Measurements from ENCODE around the gene SLC31A2.

SLC31A2 gene

DNA sequence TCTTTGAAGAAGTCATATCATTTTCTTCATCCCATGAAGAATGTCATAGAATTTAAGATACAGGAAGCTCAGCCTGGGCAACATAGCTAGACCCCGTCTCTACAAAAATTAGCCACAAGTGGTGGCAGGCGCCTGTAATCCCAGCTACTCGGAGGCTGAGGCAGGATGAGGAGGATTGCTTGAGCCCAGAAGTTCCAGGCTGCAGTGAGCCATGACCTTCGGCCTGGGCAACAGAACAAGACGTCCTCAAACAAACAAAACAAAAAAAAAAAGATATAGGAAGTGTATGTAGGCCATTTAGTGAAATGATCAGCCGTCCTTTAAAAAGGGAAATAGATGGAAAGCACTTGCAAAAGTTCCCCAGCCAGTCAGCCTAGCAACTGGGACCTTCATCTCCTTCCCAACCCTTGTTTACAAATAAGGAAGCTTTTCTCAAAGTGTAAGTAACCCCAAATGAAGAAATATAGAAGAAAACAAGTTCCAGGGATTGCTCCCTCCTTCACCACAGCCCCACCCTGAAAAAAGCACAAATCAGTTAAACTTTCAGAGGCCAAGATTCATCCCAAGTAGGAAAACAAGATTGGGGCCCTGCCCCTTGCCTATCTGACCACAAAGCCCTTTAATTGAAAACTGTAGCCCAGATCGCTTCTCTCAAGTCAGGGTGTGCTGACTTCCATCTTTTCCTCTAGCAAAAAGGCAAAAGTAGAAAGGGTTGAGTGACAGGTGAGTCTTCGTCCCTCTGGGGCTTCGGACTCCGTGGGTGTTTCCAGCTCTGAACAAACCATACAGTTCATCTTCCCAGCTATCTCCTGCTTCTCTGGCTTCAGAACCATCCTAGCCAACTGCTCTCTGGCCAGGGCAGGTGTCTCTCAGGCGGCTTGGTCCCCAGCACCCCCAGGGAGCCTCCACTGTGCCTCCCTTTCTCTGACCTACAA lies 1.2 kb downstream of the SLC31A2 start:
- no peak for DNase-seq

DNA sequence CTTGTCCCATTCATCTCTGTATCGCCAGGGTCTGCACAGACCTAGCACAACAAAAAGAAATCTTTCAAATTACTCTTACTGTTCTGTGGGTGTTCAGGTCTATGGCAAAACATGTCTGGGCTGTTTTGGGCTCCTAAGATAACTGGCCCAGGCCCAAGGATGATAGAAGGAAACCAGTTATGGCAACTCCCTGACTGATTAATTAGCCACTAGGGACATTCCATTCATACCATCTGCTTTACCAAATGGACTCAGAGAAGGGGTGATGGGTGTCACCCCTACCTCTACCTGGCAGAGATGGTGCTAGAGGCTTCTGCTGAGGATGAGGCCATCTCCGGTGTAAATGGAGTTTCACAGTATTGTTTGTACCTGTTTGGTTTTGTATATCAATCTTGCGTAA lies 1.9 kb downstream of the SLC31A2 start:
- DNase-seq, result no peak

DNA sequence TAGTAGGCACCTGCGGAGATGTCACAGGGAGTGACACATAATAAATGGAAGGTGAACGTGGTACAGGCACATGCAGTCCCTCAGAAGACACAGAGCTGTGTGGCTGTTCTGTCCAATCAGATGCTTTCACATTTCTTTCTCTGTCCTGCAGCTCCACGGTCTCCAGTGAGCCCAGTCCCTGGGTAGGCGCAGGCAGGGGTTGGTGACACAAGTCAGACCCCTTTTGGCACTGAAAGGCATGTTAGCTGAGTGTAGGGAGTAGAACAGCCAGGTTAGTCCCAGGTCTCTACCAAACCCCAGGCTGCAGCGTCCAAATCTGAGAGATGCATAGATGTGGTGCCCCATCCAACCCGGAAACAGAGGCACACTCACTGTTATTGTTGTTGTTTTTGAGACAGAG lies 2.8 kb downstream of the SLC31A2 start:
- no peak for DNase-seq

DNA sequence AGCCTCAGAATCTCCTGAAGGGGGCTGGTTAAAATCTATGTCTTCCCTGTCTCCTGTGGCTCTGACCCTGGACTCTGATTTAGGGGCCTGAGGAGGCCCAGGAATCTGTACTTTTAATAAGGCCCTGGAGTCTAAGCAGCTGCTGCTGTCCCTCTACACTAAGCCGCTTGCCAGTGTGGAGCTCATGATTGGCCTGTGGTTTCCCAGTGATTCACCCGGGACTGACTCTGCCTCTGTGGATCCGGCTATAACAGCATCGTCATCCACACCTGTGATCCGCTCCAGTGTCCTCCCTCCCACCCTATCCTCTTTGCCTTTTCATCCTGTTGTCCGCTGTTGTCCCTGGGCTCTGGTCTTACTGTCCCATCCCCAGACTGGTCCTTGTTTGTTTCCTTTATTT lies 3.7 kb downstream of the SLC31A2 start:
- no peak for DNase-seq

DNA sequence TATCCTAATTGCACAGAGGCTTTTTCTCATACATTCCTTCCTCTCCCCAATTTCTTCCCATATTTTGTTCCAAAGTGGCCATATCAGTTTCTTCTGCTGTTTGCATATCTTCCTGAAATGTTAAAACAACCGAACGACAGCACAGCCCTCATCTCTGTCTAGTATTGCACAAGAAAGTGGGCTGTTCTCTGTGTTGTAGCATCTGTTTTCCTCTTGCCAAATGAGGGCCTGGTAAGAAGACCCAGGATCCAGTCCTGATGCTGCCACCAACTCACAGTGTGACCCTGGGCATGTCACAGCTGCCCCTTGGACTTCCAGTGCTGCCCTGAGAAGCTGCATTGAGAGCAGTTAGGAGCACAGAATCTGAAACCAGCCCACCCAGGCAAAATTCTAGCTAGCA lies 4.1 kb downstream of the SLC31A2 start:
- DNase-seq, result no peak

DNA sequence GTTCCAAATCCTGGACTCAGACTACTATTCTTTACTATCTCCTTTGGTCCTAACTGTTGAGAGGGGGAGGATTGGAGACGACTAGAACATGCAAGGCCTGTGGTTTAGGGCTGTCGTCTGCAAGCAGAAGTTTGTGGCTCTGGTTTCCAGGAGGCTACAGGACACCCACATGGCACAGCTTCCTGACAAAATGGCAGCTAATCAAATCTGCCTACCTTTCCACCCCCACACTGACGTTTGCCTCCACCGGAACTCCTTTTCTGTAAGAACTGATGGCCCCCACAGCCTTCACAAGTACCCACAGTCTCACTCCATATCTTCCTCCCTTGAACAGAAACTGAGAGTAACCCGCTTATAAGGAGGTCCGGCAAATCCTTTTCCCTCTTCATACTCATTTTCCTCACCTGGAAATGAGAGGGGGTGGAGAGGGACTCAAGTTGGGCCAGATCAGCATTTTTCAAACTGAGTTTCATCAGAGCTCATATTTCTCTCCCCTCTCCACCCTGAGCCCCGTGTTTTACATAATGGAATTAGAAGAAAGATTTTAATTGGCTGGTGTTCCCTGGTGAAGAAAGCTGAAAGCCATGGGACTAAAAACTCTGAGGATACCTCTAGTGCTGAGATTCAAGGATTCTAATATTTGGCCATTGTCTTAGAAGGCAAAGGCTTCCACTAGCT lies 5.2 kb downstream of the SLC31A2 start:
- peak; percentile 51 for DNase-seq

DNA sequence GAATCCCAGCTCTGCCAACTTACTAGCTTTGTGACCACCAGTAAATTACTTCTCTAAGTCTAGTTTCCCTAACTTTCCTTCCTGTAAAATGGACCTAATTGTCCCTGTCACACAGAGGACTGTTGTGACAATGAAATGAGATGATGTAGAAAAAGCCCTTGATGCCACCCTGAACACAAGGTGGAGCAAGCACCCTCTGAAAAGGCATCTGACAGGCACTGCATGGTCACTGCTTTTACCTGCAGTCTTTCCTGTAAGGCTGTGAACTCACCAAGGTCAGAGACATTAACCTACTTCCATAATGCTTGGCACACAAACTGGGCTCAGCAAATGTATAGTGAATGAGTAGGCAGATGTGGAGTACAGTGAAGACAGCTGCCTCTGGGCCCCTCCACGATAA lies 6.1 kb downstream of the SLC31A2 start:
- no peak for DNase-seq

DNA sequence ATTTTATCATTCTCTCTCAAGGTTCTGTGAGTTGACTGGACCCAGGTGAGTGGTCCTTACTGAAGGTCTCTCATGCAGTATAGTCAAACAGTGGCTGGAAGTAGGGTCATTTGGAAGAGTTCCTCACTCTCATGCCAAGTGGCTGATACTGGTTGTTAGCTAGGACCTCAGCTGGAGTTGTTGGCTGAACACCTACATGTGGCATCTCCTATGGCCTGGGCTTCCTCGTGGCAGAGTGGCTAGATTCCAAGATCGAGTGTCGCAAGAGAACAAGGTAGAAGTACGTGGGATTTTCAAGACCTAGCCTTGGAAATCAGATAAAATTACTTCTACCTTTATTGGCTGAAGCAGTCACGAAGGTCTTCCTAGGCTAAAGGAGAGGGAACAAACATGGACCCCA lies 7.6 kb downstream of the SLC31A2 start:
- DNase-seq, result no peak

DNA sequence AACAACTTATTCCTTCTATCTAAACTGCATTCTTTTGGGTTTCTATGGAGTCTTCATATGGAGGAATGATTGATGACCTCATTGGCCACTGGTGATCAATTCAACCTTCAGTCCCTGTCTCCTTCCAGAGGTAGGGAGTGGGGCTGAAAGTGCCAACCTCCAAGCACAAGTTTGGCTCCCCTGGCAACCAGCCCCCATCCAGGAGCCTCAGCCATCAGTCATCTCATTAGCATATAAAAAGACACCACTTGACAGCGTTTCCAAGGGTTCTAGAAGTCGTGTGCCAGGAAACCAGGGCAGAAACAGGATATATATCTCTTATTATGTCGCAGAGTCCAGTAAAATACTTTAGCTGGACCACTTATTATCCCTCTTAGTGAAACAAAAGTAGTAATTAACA lies 9.8 kb downstream of the SLC31A2 start:
- no peak for DNase-seq

DNA sequence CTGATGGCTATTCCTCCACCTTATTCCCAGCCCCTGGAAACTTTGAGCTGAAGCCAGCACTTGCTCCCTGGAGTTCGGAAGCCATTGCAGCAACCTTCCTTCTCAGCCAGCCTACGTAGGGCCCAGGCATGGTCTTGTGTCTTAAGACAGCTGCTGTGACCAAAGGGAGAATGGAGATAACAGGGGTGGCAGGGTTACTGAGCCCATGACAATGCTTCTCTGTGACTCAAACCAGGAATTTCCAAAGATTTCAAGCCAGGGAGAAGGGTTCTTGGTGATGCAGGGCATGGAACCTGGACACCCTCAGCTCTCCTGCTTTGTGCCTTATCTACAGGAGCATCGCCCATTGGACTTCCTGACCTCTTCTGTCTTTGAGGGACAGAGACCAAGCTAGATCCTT lies 12.2 kb downstream of the SLC31A2 start:
- no peak for DNase-seq

DNA sequence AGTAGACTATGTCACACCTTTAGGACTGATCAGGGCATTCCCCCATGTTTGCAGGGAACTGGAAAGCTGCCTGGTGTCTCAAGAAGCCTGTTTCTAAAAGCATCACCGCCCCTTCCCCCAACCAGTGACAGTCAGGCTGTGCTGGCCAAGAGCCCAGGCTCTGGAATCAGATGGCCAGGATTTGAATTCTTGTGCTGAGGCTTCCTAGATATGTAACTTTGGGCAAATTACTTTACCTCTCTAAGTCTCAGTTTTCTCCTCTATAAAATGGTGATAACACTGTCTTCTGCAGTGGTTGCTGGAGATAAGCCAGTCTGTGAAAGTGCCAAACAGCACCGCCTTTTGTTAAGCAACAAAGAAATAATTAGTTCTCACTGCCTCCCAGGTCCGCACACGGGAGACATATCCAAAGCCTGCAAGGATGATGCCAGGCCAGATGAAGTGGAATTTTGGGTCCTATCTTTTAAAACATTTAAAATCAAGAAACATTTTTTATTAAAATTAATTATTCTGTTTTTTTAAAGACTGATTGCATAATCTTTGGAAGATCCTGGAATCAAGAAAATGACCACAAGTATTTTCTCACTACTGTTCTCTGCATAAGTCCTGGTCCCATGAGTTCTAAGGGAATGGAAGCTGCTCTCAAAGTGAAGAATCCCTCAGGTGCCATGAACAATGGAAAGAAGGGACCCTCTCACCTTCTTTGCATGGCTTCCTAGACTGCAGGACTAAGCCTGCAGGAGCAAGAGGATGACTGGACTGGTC lies 13.9 kb downstream of the SLC31A2 start:
- DNase-seq, result no peak

DNA sequence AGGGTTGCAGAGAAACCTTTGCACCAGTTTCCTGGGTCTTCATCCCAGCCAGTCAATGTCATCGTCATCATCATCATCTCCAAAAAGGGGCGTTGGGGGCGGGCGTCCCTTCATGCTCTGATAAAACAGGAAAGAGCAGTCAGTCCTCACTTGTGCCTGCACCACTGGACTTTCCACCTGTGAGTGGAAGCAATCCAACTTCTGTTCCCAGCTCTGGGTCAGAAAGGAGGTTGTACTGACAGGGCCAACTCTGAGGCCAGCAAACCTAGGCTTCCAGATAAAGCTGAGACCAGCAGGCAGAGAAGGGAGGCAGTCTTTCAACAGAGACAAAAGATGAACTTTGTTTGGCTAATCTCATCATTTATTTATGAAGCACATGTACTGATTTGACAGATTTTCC lies 15.2 kb downstream of the SLC31A2 start:
- DNase-seq, result no peak

DNA sequence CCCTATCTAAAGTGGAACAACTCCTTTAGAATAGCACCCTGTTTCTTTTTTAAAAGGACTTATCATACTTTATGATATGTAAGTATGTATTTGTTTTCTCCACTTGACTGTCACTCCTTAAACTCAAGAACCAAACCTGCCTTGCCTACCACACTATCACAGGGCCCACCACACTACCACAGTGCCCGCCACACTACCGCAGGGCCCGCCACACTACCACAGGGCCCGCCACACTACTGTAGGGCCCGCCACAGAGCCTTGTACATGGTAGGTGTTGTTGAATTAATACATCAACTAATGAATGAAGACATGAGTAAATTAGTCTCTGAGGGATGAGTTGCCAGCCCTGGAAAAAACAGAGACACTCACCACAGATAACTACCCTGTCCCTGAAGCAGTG lies 18.0 kb downstream of the SLC31A2 start:
- no peak for DNase-seq

DNA sequence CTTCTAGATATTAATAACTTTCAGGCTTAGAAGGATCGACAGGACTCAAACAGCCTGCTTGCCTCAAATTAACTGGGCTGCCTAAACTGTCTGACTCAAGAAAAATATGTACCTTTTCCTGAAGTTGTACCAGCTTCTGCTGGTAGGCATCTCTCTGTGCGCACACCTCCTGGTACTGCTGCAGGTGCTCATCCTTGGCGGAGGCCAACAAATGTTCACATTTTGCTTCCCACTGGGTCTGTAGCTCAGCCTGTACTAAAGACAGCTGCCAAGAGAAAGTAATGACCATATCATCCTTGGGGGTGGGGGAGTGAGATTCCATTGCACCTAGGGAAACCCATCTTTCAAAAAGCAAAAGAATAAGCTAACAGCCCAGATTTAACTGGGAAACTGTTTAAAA lies 22.5 kb downstream of the SLC31A2 start:
- no peak for DNase-seq

DNA sequence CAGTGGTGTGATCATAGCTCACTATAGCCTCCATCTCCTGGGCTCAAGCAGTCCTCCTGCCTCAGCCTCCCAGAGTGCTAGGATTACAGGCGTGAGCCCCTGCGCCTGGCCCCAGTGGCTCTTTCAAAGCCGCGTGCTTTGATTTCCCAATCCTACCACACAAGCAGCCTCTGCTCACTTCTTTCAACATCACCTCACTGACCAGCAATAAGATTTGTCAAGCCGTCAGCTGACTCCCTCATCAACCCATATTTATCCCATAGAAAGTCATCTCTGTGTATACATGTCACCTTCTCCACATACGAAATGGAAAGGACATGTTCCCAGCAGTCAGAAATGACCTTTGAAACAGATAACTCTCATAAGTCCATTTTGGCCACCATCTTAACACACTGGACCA lies 26.0 kb downstream of the SLC31A2 start:
- no peak for DNase-seq

DNA sequence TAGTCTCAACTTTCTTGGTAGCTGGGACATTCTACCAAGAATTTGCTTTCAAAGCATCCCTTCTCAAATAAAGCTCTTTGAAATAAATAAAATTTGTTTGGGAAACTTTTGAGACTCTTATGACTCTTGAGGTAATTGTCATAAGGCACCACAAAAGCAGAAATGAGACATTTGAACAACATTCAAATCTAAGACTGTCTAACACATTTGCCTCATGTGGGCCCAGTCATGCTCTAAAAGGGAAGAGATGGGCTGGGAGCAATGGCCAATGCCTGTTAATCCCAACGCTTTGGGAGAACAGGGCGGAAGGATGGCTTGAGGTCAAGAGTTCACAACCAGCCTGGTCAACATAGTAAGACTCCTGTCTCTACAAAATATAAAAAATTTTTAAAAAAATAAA lies 26.4 kb downstream of the SLC31A2 start:
- no peak for DNase-seq

DNA sequence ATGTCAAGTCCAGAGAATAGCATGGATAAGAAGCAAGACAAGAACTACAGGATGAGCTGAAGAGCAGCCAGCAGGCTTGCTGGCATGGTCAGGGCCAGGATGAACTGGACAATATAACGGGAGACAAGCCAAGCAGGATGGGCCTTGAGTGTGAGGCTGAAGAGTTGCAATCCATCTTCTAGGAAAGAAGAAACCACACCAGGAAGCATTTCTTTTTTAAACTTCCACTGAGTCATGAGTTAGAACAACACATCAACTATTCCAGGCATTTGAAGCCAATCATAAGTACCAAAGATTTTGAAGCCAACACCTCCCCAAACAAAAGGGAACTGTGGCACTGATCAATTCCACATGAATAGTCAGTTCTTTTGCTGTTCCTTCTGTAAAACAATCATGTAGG lies 27.3 kb downstream of the SLC31A2 start:
- DNase-seq, result no peak

DNA sequence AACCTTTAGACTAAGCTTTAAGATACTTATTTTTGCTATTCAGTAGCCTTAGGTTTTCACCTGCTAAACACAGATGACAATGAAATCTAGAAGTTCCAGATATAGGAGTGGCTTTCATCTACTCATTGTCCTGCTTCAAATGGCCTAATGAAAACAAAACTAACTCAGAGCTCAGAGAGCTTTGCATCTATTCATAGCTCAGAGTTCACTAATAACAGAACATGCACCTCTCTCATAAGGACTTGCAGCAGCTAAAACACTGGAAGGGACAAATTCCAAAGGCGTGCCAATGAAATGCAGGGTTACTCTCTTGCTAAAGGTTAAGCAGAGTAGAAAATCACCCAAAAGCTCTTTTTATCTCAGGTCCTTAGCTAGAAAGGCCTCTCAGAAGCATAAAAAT lies 29.0 kb downstream of the SLC31A2 start:
- DNase-seq, result no peak

DNA sequence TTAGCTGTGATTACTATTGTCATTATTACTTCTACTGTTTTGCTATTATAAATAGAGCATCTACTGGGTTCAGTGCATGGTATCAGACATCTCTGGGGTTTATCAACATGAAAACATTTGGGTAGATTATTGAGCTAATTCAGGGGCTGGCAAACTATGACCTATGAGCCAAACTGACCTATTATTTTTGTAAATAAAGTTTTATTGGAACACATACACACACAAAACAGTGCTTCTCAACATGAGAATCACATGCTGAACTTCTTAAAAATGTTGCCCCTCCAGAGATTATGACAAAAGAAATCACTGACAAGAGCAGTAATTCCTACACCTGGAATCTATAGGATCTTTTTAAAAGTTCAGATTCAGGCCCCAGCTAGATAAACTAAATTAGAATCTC lies 30.4 kb downstream of the SLC31A2 start:
- DNase-seq, result no peak

DNA sequence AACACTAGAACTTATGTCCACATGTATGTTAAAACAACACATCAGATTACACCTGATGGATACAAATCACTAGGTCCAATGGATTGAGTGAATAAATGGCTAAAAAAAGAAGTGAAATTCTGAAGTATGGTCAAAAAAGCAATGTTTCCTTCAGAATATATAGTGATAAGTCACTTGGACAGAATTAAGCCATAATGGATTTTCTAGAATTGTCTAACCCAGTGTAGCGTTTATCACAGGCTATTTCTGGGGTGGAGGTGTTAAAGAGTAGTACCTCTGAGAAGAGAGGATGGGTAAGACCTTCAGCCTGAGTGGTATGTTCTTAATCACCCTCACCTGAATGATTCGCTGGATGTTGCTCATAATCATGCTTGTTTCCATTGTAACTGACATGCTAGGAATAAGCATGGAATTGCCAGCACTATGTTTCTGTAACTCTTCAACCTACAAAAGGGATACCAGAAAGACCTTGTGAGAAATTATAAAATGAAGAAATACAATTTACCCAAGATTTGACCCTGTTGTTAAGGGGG lies 33.2 kb downstream of the SLC31A2 start:
- DNase-seq, result no peak

DNA sequence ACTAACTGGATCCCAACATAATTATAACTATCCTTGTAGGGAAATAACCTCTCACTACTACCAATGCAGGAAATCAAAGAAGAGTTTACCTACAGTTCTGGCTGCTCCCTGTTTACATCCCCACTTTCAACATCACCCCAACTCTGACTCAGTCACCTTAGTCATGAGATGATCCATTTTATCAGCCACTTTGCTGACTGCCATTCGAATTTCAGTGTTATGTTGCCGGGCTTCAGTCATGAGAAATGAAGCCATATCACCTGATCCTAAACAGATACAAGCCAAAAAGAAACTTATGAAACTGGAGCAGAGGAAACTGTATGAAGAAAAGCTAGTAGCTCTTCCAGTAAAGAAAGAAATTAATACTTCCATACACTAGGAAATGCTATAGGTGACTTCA lies 33.7 kb downstream of the SLC31A2 start:
- DNase-seq, result no peak

DNA sequence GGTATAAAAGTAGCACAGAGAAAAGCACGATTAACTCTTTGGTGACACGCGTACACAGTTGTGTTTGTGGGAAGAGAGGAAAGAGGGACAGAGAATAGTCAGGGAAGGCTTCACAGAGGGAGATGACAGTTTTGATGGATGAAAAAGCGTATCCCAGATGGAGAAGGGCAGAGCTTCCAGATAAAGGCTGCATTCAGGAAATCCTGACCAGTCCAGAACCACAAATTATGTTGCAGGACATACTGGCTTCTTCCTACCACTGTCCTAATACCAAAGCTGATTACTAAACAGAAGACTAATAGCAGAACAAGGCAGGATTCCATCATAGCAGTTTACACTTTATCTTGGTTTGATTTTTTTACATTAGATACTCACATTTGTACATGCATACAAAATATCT lies 34.5 kb downstream of the SLC31A2 start:
- no peak for DNase-seq

DNA sequence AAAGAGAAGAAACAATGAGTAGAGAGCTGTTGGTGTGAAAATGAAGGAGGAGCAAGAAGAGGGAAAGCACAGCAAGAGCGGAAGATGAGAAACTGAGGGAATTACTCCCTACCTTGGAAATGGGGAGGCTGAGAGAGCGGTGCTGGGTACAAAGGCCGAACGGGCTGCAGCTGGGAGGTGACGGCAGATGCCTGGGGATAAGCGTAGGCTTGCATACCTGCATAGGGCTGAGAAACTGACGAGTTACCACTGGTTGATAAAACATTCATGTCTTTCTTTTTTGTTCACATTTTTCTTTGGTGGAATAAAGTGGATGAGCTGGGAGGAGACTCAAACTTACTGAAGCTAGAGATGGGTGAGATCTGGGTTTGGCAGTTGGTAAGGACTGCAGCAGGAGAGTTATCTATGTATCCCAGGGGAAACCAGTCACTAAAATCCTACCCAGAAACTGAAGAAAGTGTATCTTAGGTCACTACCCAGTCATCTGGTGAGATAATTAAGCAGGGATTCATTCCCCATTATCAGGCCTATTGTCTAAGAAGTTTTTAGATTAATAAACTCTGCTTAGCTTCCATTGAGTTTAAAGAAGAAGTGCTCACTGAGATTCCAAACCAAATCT lies 35.4 kb downstream of the SLC31A2 start:
- DNase-seq, result no peak
